Subcutaneous adipose tissue (tissue), 4 donors: ENCODE data around the gene BTBD10. TPM values are rescaled to one million over a fixed set of nuclear protein-coding genes. Genes with fewer than 3 reads are reported as not detected.

ENCODE experiments used
- CTCF ChIP-seq: fragments of 450-650 bp; IDR thresholded peaks from one replicate; pipeline ENCODE4 v1.5.1; 2016; ENCODE audit warnings: low read depth, mild to moderate bottlenecking, control low read depth, antibody characterized with exemption, moderate library complexity
- total RNA-seq, 4 donors: library from RNA; depleted of rRNA; stranded (reverse); fragments of >200 nt; gene quantifications; one replicate each; pipeline ENCODE4 v1.1.0, GENCODE V29; 2016

The BTBD10 gene
- total RNA-seq: 10 to 100 TPM; 21.5 to 28.4 (median 25.6) TPM

- TF ChIP-seq CTCF: no peak
These were observed at the start of gene BTBD10 for GRCh38 chr11:13462901-13463778. TSS of gene BTBD10 (minus strand) at chr11:13463222. CDS start at chr11:13445124, 18,098 bp downstream.

- TF ChIP-seq CTCF: no peak
These were observed 40.4 kb upstream of the BTBD10 start for GRCh38 chr11:13503393-13503792.

- TF ChIP-seq CTCF: no peak
These were observed 39.5 kb upstream of the BTBD10 start for GRCh38 chr11:13502492-13502891.

- TF ChIP-seq CTCF: no peak
These were observed 32.9 kb upstream of the BTBD10 start, which contains the start of gene PTH for GRCh38 chr11:13495929-13496328. TSS of gene PTH (minus strand) at chr11:13495997. CDS start at chr11:13492855, 3,142 bp downstream.

- TF ChIP-seq CTCF: no peak
These were observed 31.0 kb upstream of the BTBD10 start for GRCh38 chr11:13494051-13494450.

GRCh38 chr11:13487661-13488030, 24.6 kb upstream of the BTBD10 start:
- no peak for TF ChIP-seq CTCF

- TF ChIP-seq CTCF: no peak
These were observed 24.1 kb upstream of the BTBD10 start for GRCh38 chr11:13486926-13487660.
